ENCODE measurements around the gene SLC6A5. TPM values are rescaled to one million over a fixed set of nuclear protein-coding genes. Genes with fewer than 3 reads are reported as not detected.

SLC6A5 gene
- total RNA-seq, 1 experiment from 2014 or later, result not detected

- TF ChIP-seq REST (IDR thresholded peaks at IDR 0.05; ENCODE audit: low read depth), result no peak
- TF ChIP-seq SIN3A (IDR thresholded peaks at IDR 0.05; ENCODE audit: low read depth), result no peak
- no peak for TF ChIP-seq SP1 (IDR thresholded peaks at IDR 0.05; ENCODE audit: low read depth)
- TF ChIP-seq CTCF (IDR thresholded peaks at IDR 0.05 in 2 of 3, conservative IDR thresholded peaks at IDR 0.05 in 1 of 3; ENCODE audit: borderline replicate concordance in 1 of 3, insufficient read depth in 1 of 3, low read depth in 2 of 3, low read length in 2 of 3), result no peak
- TF ChIP-seq TCF7L2 (IDR thresholded peaks at IDR 0.05; ENCODE audit: borderline replicate concordance, extremely low read depth, insufficient read depth, insufficient read length), result no peak
- TF ChIP-seq FOSL1 (IDR thresholded peaks at IDR 0.05; ENCODE audit: low read depth), result no peak
- no peak for TF ChIP-seq POLR2AphosphoS5 (IDR thresholded peaks at IDR 0.05; ENCODE audit: low read depth, low read length)
- TF ChIP-seq EZH2 (IDR thresholded peaks at IDR 0.05), result no peak
These were observed 57.5 kb downstream of the SLC6A5 start (continued) for GRCh38 chr11:20656901-20657300.

GRCh38 chr11:20658135-20658534 lies 58.7 kb downstream of the SLC6A5 start:
- no peak overlapping the region for H2AFZ ChIP-seq (ENCODE audit: low read depth, low read length, poor library complexity, severe bottlenecking)
- H3K9me2 ChIP-seq (ENCODE audit: insufficient read depth), result no peaks in the 10 kb centered on the region
- no TSS peak for BruUV-seq (replicated peaks)
- no peaks in the 10 kb centered on the region for H3K36me3 ChIP-seq (ENCODE audit: control insufficient read depth in 1 of 2, insufficient read depth in 2 of 2, low read length in 2 of 2)
- intact Hi-C loops (cut with micrococcal nuclease), result no loop called here
- peaks cover 8% of the 10 kb centered on the region; the same call in 1 of the 2 replicates for H3K27me3 ChIP-seq (ENCODE audit: insufficient read depth, low read length)
- no peaks in the 10 kb centered on the region for H4K20me1 ChIP-seq (ENCODE audit: insufficient read depth)
- TF ChIP-seq ATF3 (IDR thresholded peaks at IDR 0.05), result no peak
- TF ChIP-seq RAD21 (IDR thresholded peaks at IDR 0.05; ENCODE audit: low read depth), result no peak
- no peak for TF ChIP-seq ZFX (IDR thresholded peaks at IDR 0.05)
- TF ChIP-seq EGR1 (IDR thresholded peaks at IDR 0.05; ENCODE audit: low read depth), result no peak
- TF ChIP-seq SP1 (IDR thresholded peaks at IDR 0.05; ENCODE audit: low read depth), result no peak
- no peak overlapping the region for H3K27ac ChIP-seq (ENCODE audit: low read depth, low read length)
- no peak overlapping the region for H3K4me2 ChIP-seq (ENCODE audit: low read length)
- POLR2A ChIA-PET, result no interaction called here
- RAD21 ChIA-PET (ENCODE audit: low non-redundant PET in 1 of 2, low total read pairs in 2 of 2, uncharacterized antibody in 2 of 2, unreplicated experiment in 2 of 2), result no interaction called here
- no peaks in the 10 kb centered on the region for H3K4me1 ChIP-seq (ENCODE audit: control insufficient read depth in 1 of 2, insufficient read depth in 2 of 2, low read length in 2 of 2)
- H3K9me3 ChIP-seq (ENCODE audit: control insufficient read depth in 1 of 2, insufficient read depth in 1 of 2, low read depth in 1 of 2, low read length in 2 of 2), result no peaks in the 10 kb centered on the region
- H3K4me3 ChIP-seq (replicated peaks in 1 of 2; ENCODE audit: low read depth in 1 of 2, low read length in 2 of 2), result no peak overlapping the region
- H3K9ac ChIP-seq (ENCODE audit: low read length), result no peak overlapping the region
- ATAC-seq (no peak), DNase-seq (ENCODE audit: low read depth, low spot score) (no peak)
- H3K79me2 ChIP-seq (ENCODE audit: insufficient read depth, low read length), result no peaks in the 10 kb centered on the region
- CTCF ChIA-PET, result no interaction called here

All from HCT116 (cell line).